HG03354 (cell line): ENCODE results near the gene RANBP9.

Experiments
- ATAC-seq: cut with Tn5 transposase; IDR thresholded peaks from one replicate; pipeline ENCODE4 v1.9.1; 2021; ENCODE audit warnings: mild to moderate bottlenecking; ENCODE audit not compliant: unreplicated experiment, poor library complexity, severe bottlenecking

RANBP9 gene

GRCh38 chr6:13712599-13712898 is 914 bp upstream of the RANBP9 start:
- ATAC-seq = no peak

- peak; percentile 51 for ATAC-seq
Measured at GRCh38 chr6:13711324-13711732, 307 bp downstream of the RANBP9 start.

GRCh38 chr6:13710552-13711323 is 897 bp downstream of the RANBP9 start:
- peak; percentile 23 for ATAC-seq

- no peak for ATAC-seq
Measured at GRCh38 chr6:13709689-13710551, 1.7 kb downstream of the RANBP9 start.

GRCh38 chr6:13708736-13709135 is 2.9 kb downstream of the RANBP9 start:
- no peak for ATAC-seq

- no peak for ATAC-seq
Measured at GRCh38 chr6:13703496-13703895, 8.1 kb downstream of the RANBP9 start.

GRCh38 chr6:13702809-13703302 is 8.8 kb downstream of the RANBP9 start:
- peak; percentile 66 for ATAC-seq

- no peak for ATAC-seq
Measured at GRCh38 chr6:13700232-13700631, 11.4 kb downstream of the RANBP9 start.

- ATAC-seq = no peak
Measured at GRCh38 chr6:13698715-13699114, 12.9 kb downstream of the RANBP9 start.

GRCh38 chr6:13697857-13698256 is 13.8 kb downstream of the RANBP9 start:
- no peak for ATAC-seq

GRCh38 chr6:13696226-13696625 is 15.4 kb downstream of the RANBP9 start:
- ATAC-seq = no peak

GRCh38 chr6:13695252-13695651 is 16.4 kb downstream of the RANBP9 start:
- ATAC-seq = no peak

GRCh38 chr6:13694562-13694961 is 17.1 kb downstream of the RANBP9 start:
- no peak for ATAC-seq

GRCh38 chr6:13689511-13690256 is 22.0 kb downstream of the RANBP9 start:
- ATAC-seq = no peak

GRCh38 chr6:13688692-13689196 is 22.9 kb downstream of the RANBP9 start:
- ATAC-seq = no peak

- no peak for ATAC-seq
Measured at GRCh38 chr6:13687917-13688351, 23.7 kb downstream of the RANBP9 start.

GRCh38 chr6:13684855-13685254 is 26.8 kb downstream of the RANBP9 start:
- no peak for ATAC-seq

- ATAC-seq = no peak
Measured at GRCh38 chr6:13683038-13683437, 28.6 kb downstream of the RANBP9 start.

GRCh38 chr6:13682346-13682745 is 29.3 kb downstream of the RANBP9 start:
- no peak for ATAC-seq
